Fibroblast of skin of left quadriceps (primary cell): Measurements from ENCODE around the gene RIOX2.
"Not testable (repeated sequence)": the region's sequence is repeated elsewhere in the genome, so short reads cannot be mapped to it uniquely, and the experiment has no call there.

Source experiments
- DNase-seq, 2 experiments: peaks; one replicate each; pipeline ENCODE4 v3.0.0-alpha.2; 2013; ENCODE audit warnings: low read depth in 2 of 2

The RIOX2 gene

DNA sequence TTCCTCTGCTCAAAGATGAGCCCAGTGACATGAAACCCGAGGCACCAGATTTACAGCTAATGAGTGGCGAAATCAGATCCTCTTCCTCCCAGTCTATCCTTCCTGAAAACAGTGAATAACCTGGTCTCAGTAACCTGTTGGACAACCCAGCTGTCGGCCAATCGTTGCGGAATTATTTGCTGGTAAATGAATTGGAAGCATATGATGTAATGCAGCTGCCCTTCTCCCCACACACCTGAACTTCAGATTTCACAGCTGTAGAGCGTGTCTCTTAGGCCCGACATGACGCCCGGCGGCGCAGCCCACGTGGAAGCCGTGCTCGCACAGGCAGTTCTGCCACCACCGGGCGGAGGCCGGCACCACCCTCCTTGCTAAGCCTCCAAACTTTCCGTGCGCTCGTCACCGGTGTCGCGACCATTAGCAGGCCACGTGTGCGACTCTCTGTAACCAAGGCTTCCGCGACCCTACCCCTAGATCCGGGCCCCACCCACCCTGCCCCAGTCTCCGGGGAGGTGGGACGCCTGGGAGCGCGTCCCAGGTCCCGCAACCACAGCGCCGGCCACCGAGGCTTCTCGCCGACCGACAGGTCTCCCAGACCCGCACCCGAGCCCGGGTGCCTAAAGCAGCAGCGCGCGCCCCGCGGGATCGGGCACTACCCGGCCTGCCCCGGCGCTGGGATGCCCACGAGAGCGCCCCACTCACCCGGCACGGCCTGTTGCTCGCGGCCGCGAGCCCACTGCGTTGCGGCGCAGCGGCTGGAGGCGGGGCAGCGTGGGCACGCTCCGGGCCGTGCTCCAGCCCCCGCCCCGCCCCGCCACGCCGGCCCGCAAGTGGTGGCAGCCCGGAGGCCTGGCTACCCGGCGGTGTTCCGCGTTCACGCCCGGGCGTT is at the start of gene RIOX2:
RIOX2 (minus strand) TSS at position 753 of the 889 bp plus-strand sequence. CDS start 4,838 bp downstream, outside the sequence.
- peak; percentile 25 to 28 for DNase-seq

DNA sequence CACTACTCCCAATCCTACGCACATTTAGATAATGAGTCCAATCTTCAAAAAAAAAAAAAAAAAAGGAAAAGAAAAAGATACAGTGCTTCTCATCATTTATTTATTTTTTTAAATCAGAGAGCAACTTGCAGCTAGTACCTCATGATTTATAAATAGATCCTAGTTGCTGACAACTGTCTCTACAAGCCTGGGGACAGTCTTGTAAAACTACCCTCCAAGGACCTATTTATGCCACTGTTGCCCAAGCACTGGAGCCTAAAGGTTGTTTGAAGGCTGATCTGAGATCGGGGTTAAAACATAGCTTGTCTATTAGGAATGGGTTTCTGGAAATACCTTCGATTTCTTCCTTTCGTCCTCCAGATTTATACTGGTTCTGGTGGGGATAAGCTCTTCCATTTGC is 48.2 kb upstream of the RIOX2 start:
- no peak for DNase-seq

DNA sequence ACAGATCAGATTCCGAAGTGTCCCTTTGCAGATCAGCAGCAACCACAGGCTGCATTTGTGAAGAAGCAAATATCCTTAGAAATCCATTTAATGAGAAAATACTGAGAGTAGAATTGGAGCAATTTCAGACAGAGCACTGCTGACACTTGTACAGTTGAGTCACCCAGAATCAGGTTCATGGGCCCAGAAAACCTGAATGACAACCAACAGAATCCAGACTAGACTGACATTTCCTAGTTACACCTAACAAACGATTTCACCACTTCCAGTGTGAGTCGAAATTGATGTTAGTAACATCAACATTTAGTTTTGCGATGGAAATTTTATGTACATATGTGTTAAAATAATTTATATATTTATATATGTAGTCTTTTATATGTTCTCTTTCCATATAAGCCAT is 46.1 kb upstream of the RIOX2 start:
- DNase-seq, result no peak

- no peak for DNase-seq
These were observed 42.0 kb upstream of the RIOX2 start for GRCh38 chr3:98014268-98014585.

- DNase-seq, result no peak
These were observed 41.4 kb upstream of the RIOX2 start for GRCh38 chr3:98013411-98014267.

- peak in 1 of 2 experiments; percentile 12 for DNase-seq
These were observed 40.7 kb upstream of the RIOX2 start for GRCh38 chr3:98012979-98013378.

DNA sequence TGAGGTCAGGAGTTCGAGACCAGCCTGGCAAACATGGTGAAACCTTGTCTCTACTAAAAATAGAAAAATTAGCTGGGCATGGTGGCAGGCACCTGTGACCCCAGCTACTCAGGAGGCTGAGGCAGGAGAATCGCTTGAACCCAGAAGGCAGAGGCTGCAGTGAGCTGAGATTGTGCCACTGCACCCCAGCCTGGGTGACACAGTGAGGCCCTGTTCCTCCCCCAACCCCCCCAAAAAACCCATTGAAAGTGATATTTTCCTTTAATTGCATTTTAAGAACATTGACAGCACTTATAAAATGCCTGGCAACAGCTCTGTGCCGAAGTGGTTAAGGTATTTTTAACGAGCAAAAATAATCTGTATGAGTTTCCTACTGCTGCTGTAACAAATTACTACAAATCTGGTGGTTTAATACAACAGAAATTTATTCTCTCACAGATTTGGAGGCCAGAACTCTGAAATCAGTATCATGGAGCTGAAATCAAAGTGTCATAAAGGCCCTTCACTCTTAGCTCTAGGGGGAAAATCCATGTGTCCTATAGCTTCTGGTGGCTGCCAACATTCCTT is 38.7 kb upstream of the RIOX2 start:
- DNase-seq, result not testable (repeated sequence)

DNA sequence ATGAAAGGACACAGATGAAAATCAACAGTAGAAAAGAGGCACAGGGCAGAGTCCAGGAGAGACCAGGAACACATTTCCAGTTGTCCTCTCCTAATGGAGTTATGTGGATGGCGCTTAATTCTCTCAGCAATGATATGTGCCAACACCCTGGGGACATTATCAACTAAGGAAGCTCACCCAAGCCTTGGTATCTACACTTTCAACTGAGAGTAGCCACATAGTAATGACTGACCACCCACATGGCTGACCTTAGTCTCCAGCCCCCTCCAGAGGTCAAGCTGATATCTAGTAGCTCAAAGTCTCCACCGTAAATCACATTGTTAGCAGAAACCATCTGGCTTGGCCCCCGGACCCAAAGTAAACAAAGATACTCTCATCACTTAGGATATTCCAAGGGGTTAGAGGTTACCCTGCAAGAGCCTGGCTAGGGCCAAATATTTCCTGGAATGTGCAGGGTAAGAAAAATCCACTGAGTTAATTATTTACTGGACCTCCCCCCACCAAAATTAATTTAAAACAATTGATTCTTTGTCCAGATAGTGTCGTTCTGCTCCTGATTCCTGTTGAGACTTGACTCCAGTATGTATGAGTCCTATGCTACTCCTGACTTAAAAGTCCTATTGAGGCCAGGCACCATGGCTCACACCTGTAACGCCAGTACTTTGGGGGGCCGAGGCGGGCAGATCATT is 38.1 kb upstream of the RIOX2 start:
- no peak for DNase-seq

DNA sequence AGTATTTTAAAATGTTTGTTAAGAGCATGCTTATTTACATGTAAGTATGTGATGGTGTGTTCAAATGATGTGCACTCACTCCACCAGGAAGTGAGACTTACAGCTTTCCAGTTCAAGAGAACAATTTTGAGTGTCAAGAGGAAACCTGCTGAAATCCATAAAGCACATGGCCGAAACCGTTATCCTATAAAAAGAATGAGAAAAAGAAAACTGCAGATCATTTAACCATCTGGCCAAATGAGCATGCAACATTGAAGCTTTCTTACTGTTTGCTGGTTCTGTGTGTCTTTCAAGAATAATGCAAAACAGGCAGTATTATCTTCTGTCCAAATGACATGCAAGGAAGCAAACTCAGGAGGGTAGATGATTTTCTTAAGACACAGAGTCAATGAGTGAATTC is 36.6 kb upstream of the RIOX2 start:
- DNase-seq, result no peak

DNA sequence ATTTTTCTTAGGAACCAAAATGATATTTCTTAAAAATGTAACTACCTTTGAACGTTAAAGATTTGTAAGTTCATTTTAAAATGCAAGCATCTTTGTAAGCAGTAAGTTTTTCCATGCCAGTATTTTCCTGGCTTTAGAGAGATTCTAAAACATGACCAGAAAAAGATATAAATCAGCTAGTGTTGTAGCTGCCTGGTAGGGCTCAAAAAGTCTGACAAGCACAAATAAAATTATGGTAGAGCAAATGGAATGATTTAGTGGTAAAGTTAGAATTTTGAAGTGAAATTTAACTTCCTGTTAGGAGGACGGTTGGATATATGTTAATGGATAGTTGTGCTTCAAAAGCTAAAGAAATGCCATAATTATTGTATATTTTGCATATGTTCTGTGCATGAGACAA is 33.2 kb upstream of the RIOX2 start:
- no peak for DNase-seq

DNA sequence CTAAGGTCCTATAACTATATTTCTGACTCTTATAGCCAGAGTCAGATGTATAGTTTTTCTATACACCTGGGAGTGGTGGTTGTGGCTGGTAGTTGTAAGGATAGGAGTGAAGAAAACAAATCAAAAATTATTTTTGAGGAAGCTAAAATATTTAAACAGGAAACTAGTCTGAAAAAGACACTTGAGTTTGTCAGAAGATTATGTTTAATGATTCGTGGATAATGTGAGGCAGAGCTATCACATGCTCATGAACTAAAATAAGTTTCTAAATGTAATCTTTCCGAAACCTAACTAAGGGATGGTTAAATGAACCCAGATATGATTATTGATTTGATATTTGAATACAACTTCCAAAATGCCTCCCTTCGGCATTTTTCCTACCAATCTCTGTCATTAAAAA is 32.5 kb upstream of the RIOX2 start:
- no peak for DNase-seq

DNA sequence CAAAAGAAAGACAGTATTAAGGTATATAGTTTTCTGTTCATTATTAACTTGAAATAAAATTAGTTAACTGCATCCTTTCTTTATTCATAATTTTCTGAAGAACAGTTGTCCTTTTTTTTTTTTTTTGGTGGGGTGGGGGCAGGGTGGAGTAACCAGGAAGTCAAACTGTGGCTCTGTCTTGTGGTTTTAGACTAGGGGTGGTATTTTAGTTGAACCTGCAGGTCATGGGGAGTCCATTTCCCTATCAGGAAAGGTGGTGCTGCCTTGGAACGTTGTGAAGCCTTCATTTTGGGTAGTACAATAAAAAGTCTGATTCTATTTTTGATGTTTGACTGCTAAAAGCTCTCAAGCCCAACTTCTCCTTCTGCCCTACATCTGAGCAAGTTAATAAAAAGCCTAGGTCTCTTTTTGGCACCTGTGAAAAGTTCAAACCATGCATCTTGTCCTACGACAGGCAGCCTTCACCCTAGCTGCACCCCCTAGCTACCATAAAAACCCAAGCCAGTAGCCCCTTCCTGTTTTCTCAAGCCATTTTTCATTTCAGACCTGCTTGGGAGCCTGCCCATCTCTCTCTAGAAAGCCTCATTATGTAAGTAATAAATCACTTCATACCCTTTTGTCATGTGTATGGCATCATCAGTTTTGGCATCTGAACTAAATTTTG is 31.2 kb upstream of the RIOX2 start:
- no peak for DNase-seq

DNA sequence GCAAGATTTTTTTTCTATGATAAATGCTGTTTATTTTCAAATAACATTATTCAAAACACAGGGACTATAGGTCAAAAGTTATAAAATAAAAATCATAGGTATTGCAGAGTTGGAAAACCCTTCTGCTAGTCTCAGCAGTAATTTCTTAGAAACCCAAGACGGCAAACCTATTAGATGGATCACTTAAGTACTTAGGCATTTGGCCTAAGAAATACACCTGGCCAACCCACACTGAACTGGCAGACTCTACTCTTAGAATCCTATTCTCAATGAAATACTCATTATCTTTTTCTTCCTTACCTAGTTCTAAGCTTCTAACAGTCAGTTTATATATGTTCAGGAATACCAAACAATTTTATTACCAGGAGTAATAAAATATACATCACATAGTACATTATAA is 30.5 kb upstream of the RIOX2 start:
- DNase-seq, result no peak

GRCh38 chr3:97999994-98000393 is 27.8 kb upstream of the RIOX2 start:
- no peak for DNase-seq

- no peak for DNase-seq
These were observed 26.9 kb upstream of the RIOX2 start for GRCh38 chr3:97999103-97999502.

DNA sequence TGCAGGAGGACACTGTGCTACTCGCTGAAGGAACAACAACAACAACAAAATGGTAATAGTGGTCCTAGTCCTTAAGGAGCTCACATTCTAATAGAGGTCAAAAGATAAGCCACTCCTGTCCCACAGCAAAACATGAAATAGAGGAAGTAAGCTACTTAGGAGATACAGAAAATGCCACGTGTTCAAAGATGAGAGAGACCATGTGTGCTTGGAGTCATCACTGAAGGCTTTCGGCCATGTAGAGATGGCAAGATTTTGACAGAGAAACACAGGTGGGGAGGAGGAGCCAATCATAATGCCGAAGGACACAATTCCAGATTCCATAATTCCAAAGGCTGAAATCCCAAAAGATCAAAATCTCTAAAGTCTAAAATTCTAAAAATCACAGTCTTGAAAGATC is 24.8 kb upstream of the RIOX2 start:
- DNase-seq, result no peak

- DNase-seq, result no peak
These were observed 22.2 kb upstream of the RIOX2 start for GRCh38 chr3:97994328-97994945.

GRCh38 chr3:97993526-97993925 is 21.3 kb upstream of the RIOX2 start:
- DNase-seq, result no peak

- DNase-seq, result no peak
These were observed 20.4 kb upstream of the RIOX2 start for GRCh38 chr3:97992547-97993173.

- no peak for DNase-seq
These were observed 19.1 kb upstream of the RIOX2 start for GRCh38 chr3:97991293-97991682.
